ENCODE results near the gene FRG2B.
"Not testable (repeated sequence)": the region's sequence is repeated elsewhere in the genome, so short reads cannot be mapped to it uniquely, and the experiment has no call there.

DNA sequence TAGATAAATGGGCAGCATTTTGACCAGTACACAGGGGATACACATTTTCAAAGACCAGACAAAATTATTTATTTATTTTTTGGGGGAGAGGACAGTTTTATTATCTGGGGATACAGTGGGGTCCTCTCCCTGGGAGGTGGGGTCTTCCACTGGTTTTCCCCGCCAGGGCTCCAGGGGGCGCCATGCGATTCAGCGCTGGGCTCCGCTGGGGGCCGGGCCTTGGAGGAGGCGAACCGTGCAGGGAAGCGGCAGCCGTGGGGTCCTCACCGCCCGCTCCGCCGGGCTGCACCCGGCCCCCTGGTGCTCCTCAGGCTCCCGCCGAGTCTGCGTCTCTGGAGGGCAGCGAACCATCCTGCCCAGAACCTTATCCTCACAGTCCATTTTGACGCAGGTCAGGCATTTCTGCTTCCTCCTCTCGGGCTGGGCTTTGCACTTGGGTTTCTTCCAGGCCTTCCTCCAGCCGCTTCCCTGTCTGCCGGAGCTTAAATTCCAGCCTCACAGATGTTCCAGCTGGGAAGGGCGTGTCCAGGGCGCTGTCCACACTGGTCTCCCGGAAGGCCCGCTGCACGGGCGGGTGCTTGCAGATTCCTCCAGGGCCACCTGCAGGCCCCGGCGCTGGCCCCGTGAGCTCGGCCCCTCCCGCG, 10.7 kb upstream of the FRG2B start:
- not testable (repeated sequence) for TF ChIP-seq POLR2AphosphoS5 (IDR thresholded peaks at IDR 0.05; ENCODE audit: borderline replicate concordance, low read depth, low read length); EZH2 (IDR thresholded peaks at IDR 0.05)
